Measurements from ENCODE around the gene LIF.
A peak's percentile ranks its signal among the peaks of the same experiment; 100 is the strongest.
"Not testable (repeated sequence)": the region's sequence is repeated elsewhere in the genome, so short reads cannot be mapped to it uniquely, and the experiment has no call there.

The LIF gene

GRCh38 chr22:30224161-30224857 is 22.2 kb downstream of the LIF start:
- DNase-seq, result no peak

GRCh38 chr22:30223303-30223702 is 23.3 kb downstream of the LIF start:
- DNase-seq, result no peak

DNA sequence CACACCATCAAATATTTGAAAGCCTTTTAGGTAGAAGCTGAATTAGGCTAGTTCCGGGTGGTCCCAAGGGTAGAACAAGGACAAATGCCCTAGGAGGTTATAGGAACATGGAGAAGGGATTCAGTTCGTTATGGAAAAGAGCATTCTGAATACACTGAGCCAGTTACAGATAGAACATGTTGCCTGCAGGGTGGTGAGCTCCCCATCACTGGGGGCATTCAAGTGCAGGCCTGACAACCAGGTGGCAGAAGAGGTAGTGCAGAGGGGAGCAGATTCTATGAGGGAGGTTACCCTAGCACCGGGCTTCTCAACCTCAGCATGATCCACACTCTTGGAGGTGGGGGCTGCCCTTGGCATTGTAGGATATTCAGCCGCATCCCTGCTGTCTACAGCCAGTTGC is 24.2 kb downstream of the LIF start:
- DNase-seq, result no peak

DNA sequence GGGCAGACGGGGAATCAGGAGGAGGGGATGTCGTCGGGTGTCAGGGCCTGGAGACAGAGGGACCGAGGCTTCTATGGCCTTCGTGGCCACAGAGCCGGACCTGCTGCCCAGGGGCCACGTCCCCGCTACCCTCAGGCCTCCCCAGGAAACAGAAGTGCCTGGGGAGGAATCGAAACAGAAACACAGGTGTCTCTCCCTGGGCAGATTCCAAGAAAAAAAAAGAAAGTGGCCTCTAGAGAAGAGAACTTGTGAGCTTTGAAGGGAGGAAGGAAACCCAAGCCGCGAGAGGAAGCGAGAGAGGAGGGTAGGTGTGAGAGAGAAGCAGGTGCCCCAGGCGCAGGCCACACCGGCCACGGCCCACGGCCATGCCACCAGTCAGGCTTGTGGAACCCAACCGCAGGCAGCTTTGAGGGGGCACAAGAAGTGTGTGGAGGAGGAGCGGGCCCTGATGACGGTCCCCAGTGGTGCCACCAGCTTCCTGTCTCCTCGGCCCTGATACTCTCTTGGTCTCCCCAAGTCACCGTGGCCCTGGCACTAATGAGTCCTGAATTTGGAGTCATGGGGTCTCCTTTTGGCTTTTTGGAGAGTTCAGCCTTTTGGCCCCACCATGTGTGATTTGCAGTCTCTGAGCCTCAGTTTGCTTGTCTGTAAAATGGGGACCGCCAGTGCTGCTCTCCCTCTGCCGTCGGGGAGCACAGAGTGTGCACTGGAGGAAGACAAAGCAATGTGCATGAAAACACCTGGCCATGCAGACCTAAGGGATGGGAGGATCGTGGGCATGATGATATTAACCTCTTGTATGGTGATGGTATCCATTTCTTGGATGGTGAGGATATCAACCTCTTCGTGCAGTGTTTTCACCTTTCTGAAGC is 25.2 kb downstream of the LIF start:
- no peak for DNase-seq

DNA sequence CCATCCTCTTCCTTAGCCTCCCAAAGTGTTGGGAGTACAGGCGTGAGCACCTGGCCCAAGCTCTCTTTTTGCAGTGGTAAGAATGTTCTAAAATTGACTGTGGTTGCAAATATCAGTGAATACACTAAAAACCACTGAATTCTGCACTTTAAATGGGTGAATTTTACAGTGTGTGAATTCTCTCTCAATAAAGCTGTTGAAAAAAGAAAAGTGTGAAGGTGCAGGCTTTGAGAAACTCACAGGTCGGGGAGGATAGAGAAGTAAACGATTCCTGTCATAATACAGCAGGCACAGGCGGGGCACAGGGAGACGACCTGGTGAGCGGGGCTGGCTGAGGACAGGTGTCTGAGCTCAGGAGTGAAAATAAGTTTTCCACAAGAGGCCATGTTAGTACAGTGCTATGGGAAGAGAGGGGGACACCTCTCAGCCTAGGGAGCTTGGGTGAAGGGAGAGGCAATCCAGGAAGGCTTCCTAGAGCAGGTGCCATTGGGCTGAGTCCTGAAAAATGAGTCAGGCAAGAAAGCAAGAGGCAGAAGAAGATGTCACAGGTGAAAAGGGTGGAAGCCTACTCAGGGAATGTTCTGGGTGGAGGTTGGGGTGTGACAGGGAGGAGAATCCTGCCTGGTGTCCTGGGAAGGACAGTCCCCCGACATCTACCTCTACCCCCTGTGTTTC is 26.1 kb downstream of the LIF start:
- DNase-seq, result no peak

DNA sequence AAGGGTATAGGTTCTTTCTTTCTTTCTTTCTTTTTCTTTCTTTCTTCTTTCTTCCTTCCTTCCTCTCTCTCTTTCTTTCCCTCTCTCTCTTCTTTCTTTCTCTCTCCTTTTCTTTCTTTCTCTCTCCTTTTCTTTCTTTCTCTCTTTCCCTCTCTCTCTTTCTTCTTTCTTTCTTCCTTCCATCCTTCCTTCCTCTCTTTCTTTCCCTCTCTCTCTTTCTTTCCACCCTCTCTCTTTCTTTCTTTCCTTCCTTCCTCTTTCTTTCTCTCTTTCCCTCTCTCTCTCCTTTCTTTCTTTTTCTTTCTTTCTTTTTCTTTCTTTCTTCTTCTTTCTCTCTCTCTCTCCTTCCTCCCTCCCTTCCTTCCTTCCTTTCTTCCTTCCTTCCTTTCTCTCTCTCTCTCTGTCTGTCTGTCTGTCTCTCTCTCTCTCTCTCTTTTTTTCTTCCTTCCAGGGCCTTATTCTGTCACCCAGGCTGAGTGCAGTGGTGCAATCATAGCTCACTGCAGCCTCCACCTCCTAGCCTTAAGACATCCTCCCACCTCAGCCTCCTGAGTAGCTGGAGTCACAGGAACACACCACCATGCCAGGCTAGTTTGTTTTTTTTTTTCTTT is 26.8 kb downstream of the LIF start:
- no peak for DNase-seq

- no peak for DNase-seq
These were observed 27.4 kb downstream of the LIF start for GRCh38 chr22:30219049-30219654.

DNA sequence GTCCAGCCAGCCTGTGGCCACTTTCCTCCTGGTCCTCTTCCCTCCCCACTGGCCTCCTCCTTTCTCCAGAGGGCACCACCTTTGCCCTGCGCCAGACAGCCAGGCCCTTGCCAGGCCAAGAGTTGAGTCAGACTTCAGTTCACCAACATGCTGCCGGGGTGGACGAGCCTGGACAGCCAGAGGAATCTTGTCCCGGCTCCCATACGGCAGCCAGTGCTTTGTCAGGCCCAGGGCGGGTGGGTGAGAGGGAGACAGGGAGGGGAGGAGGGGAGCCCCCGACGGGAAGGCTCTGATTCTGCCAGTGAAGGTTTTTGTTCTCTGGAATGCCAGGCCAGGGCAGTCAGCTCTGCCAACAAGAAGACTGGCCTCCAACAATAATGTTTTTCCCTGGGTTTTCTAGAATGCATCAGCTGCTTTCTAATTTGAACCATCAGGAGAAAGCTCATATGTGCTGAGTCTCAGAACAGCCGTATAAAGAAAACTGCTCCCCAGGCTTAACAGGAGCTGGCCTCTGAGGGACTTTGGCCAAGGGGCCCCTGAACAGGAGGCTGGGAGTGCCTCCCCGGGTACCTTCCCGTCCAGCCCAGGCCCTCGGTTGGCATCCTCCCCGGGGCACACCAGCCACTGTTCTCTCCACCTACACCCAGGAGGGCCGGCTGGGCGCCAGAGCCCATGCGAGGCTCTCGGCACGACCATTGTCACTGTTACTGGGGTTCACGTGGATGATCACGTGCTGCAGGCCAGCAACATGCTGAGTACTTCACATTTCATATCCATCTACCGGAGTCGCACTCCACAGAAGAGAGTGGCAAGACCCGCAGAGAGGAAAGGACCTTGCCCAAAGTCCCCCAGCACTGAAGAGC is 28.6 kb downstream of the LIF start:
- no peak for DNase-seq

DNA sequence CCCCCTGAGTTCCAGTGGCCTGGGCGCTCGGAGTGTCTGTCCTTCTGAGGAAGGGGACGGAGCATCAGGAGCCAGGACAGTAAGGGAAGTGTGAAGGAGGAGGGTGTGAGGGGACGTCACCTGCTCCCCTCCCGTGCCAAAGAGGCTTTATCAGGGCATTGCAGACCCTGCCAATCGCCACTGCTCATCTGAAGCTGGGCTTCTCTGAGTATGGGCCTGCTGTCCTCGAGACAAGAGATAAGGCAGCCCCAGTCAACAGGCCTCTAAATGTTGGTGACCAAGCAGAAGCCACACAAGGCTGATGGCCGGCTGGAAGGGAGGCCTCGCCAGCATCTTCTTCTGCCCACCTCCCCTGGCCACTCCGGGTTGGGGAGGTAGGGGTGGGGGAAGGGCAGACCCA is 29.8 kb downstream of the LIF start:
- DNase-seq, result no peak

DNA sequence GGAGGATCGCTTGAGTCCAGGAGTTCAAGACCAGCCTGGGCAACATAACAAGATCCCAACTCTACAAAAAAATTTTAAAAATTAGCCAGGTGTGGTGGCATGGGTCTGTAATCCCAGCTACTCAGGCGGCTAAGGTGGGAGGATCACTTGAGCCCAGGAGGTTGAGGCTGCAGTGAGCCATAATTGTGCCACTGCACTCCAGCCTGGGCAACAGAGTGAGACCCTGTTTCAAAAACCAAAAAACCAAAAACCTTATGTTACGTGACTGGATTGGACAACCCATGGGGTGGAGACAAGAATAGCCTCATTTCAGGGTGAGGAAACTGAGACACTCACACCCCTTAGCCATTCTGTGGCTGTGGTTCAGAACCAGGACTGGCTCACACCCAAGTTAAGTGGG is 30.3 kb downstream of the LIF start:
- DNase-seq, result not testable (repeated sequence)

DNA sequence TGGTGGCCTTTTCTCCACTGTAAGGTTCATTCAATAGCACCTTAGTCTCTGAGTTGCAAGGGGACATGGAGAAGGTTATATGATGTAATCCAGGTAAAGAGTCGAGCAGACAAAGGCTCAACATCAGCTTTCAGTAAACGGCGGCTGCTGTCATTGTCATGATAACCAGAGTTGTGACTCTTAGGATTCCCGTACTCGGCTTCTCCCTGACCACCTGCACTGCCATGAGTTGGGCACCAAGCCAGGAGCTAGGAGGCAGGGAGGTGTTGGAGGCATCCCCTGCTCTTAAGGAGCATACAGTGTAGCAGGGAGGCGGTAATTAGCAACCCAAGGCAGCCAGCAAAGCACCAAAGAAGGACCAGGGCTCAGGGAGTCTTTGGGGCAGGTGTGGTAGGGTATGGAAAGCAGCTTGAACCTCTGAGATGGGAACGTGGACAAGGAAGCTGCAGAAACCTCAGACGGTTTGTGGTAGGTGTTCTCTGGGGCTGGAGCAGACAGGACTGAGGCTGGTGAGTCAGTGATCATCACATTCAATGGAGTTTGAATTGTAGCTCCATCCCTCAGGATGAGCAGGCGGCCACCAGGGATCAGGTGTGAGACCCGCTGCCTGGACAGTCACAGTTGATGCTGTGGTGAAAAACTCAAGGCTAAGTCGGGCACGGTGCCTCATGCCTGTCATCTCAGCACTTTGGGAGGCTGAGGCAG is 31.7 kb downstream of the LIF start:
- no peak for DNase-seq

DNA sequence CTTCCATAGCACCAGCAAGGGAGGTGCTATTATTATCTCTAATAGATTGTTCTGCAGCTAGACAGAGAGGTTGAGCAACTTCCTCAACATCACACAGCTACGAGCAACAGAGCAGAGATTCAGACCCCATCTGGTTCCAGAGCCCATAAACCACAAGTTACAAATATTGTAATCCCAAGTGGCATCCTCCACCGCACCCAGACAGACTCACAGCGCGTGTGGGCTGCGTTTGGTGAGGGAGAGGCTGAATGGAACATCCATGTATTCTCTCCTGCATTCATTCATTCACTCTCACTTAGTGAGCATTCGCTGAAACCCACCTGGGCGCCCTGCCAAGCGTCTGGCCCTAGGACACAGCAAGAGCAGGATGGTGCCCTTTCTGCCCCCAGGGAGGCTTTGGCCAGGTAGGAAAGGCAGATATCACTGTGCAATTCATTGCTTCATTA is 33.5 kb downstream of the LIF start:
- no peak for DNase-seq

DNA sequence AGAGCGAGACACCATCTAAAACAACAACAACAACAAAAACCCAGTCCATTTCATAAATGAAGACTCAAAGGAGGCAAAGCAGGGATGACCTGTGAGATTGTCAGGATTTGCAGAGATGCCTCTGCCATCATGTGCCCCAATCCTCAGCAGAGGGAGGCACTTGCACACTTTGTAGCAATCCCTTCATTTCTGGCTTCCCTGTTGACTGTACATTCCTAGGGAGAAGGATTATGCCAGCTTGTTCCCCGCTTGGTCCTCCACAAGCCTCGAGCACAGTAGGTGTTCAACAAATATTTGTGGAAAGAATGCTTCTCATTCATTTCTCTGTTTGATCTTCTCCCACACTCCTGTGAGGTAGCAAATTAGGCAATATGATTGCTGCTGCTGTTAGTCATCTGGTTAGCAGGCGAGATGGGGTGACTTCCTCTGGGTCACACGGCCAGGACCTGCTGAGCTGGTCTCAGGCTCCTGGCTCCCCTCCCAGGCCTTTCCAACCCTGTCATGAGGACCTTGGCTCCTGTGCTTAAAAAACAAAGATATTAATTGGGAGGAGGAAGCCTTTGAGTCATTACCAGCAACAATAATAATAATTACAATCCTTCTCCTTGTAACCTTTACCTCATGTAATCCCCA is 34.1 kb downstream of the LIF start:
- peak; percentile 52 for DNase-seq

DNA sequence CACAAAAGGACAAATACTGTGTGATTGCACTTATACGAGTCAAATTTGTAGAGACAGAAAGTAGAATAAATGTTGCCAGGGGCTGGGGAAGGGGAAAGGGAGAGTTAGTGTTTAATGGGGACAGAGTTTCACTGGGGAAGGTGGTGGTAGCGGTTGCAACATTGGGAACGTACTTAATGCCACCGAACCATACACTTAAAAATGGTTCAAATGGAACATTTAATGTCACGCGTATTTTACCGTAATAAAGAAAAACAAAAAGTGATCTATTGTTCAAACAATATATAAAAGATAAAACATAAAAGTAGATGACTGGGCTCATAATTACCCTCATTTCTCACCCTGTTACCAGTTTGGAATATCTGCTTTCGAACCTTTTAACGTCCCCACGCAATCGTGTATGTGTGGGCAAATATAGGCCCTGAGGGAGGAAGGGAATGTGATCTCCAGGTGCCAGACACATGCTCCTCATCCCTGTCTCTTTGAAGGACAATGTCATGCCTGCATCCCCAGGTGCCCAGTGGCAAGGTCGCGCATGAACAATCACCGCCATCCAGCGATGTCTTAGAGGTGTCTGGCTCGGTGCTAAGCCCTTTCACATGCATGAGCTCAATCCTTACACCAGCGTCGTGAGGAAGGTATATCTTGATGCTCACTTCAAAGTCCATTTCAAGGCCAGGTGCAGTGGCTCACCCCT is 35.3 kb downstream of the LIF start:
- no peak for DNase-seq

- DNase-seq, result no peak
These were observed 36.2 kb downstream of the LIF start for GRCh38 chr22:30210235-30210909.

GRCh38 chr22:30209642-30210041 is 36.9 kb downstream of the LIF start:
- no peak for DNase-seq

DNA sequence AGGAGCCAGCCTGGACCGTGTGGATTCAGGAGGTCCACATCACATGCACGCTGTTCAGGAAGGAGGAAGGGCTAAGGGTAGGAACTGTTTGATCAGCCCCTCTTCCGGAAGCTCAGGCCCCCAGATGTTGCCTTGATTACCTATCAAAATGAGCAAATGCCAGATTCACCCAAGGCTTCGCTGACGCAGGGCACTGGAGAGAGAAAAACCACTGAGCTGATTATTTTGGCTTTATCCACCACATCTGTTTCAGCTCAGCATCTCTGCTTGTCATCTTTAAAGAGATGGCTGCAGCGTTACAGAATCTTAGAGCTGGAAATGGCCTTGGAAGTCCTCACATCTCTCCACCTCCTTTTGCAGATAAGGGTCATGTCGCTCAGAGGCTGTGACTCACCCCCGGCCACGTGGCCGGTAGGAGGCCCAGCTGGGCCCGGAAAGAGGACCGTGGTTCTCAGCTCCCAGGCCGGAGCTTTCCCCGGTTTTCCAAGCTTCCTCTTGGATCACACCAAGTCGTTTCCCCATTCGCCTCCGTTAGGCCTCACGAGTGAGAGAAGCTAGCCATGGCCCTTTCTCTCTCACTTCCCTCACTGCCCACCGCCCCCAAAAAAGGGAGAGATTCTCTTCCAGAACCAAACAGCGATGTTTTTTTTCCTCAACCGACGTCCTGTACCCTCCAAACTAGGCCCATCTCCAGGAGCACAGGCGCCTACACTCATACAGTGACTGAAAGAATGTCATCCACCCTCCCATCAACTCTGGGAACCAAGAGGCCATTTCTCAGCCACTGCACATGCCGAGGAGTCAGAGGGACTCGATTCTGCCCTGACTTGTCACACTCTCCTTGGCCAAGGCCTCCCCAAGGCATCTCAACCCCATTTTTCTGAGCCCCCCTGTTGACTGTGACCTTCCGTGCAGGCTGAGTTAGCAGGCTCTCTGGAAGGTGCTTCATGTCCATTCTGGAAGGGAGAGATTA is 37.6 kb downstream of the LIF start:
- no peak for DNase-seq

DNA sequence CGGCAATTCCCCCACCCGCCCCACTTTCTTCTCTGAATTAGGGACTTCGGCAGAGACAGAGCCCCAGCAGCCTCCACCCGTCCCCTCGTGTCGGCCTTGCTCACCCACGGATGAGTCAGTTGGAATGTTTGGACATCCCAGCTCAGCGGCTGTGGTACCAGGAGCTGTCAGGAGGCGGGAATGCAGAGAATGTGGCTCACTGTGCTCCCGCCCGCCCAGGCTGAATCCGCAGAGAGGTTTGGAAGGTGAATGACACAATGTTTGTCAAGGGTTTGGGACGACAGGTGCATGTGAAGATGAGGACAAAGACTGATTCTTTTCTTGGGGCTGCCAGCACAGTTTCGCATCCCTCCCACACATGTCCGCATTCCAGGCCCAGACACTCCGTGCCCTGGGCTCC is 39.6 kb downstream of the LIF start:
- DNase-seq, result no peak

Measured in NK-92 treated with Interleukin-12 subunit alpha and Interleukin-12 subunit beta, amount 100 ng/mL, for 24 hours (cell line).